Activated B cell treated with CpG ODN at 0.5 μM for 24 hours (primary cell): ENCODE measurements around the gene RAB11FIP4. TPM values are rescaled to one million over a fixed set of nuclear protein-coding genes. Genes with fewer than 3 reads are reported as not detected.

Experiments used
- ATAC-seq: fragments of 200-7000 bp; cut with Tn5 transposase; one replicate; pipeline ENCODE4 v1.10.0; 2021; ENCODE audit warnings: low read depth, mild to moderate bottlenecking, moderate library complexity
- CTCF ChIA-PET: fragments of 350-600 bp; sonication (Branson Sonifier 250); formaldehyde crosslinking; loops from one replicate; lab custom pipeline; 2021; ENCODE audit warnings: antibody characterized with exemption; lab: Charles Lee
- POLR2A ChIA-PET: fragments of 350-600 bp; sonication (Branson Sonifier 250); formaldehyde crosslinking; loops from one replicate; lab custom pipeline; 2021; ENCODE audit warnings: antibody characterized with exemption; lab: Charles Lee
- DNase-seq: peaks from one replicate; pipeline ENCODE4 v3.0.0; 2022
- H3K27ac Mint-ChIP-seq: one replicate; pipeline ENCODE4 v1.8.0; 2020; ENCODE audit warnings: mixed read lengths
- H3K27me3 Mint-ChIP-seq: one replicate; pipeline ENCODE4 v1.8.0; 2021; ENCODE audit warnings: mixed read lengths
- H3K36me3 Mint-ChIP-seq: one replicate; pipeline ENCODE4 v1.8.0; 2021; ENCODE audit warnings: low read depth, mixed read lengths
- H3K4me1 Mint-ChIP-seq: one replicate; pipeline ENCODE4 v1.8.0; 2021; ENCODE audit warnings: mixed read lengths
- H3K4me3 Mint-ChIP-seq: one replicate; pipeline ENCODE4 v1.8.0; 2020; ENCODE audit warnings: mild to moderate bottlenecking, mixed read lengths
- H3K9me3 Mint-ChIP-seq: one replicate; pipeline ENCODE4 v1.8.0; 2020; ENCODE audit warnings: mixed read lengths
- CTCF ChIP-seq: fragments of 200-600 bp; IDR thresholded peaks from one replicate; pipeline ENCODE4 v1.8.0; 2022; ENCODE audit warnings: antibody characterized with exemption, mild to moderate bottlenecking
- intact Hi-C: fragments of 100-400 bp; cut with micrococcal nuclease; formaldehyde crosslinking; loops from one replicate; pipeline ENCODE4 v1.15.1; 2024
- total RNA-seq: library from RNA; stranded (reverse); gene quantifications from 2 replicates; pipeline ENCODE4 v1.2.3, GENCODE V29; 2022

The RAB11FIP4 gene
- total RNA-seq, 1 donor from 2014 or later, result 43.2 TPM

- no peak for TF ChIP-seq CTCF
- ChIA-PET POLR2A (no interaction called here), CTCF (no interaction called here)
- no peak overlapping the region for H3K4me3 Mint-ChIP-seq
- DNase-seq, result no peak
- H3K27ac Mint-ChIP-seq, result no peak overlapping the region
- H3K9me3 Mint-ChIP-seq, result no peaks in the 10 kb centered on the region
- ATAC-seq, result no peak
- H3K27me3 Mint-ChIP-seq, result no peaks in the 10 kb centered on the region
- H3K36me3 Mint-ChIP-seq, result no peaks in the 10 kb centered on the region
- no peaks in the 10 kb centered on the region for H3K4me1 Mint-ChIP-seq
- intact Hi-C loops, result no loop called here
These were observed 52.6 kb downstream of the RAB11FIP4 start for GRCh38 chr17:31444026-31444425.

- ATAC-seq (no peak), DNase-seq (no peak)
- no peak for TF ChIP-seq CTCF
- H3K27me3 Mint-ChIP-seq, result no peaks in the 10 kb centered on the region
- peaks cover 7% of the 10 kb centered on the region for H3K4me1 Mint-ChIP-seq
- no peak overlapping the region for H3K4me3 Mint-ChIP-seq
- no peaks in the 10 kb centered on the region for H3K36me3 Mint-ChIP-seq
- intact Hi-C loops, result no loop called here
- CTCF ChIA-PET, result no interaction called here
- POLR2A ChIA-PET, result no interaction called here
- H3K27ac Mint-ChIP-seq, result no peak overlapping the region
- no peaks in the 10 kb centered on the region for H3K9me3 Mint-ChIP-seq
These were observed 54.9 kb downstream of the RAB11FIP4 start for GRCh38 chr17:31446195-31446967.

- H3K4me1 Mint-ChIP-seq, result peaks cover 17% of the 10 kb centered on the region
- H3K27me3 Mint-ChIP-seq, result no peaks in the 10 kb centered on the region
- ATAC-seq (no peak), DNase-seq (no peak)
- TF ChIP-seq CTCF, result no peak
- ChIA-PET CTCF (interaction anchor here (1.5 to 1.6 kb wide), 2 partner anchors 62 to 76 kb away, joined by 3 to 4 read pairs; no protein-coding TSS in a partner anchor), POLR2A (no interaction called here)
- no peak overlapping the region for H3K27ac Mint-ChIP-seq
- H3K4me3 Mint-ChIP-seq, result no peak overlapping the region
- no peaks in the 10 kb centered on the region for H3K36me3 Mint-ChIP-seq
- H3K9me3 Mint-ChIP-seq, result no peaks in the 10 kb centered on the region
- intact Hi-C loops, result no loop called here
These were observed 57.1 kb downstream of the RAB11FIP4 start for GRCh38 chr17:31448467-31449077.

GRCh38 chr17:31449111-31449510, 57.6 kb downstream of the RAB11FIP4 start:
- Mint-ChIP-seq H3K4me1 (peaks cover 17% of the 10 kb centered on the region), H3K9me3 (no peaks in the 10 kb centered on the region), H3K36me3 (no peaks in the 10 kb centered on the region), H3K27me3 (no peaks in the 10 kb centered on the region), H3K27ac (no peak overlapping the region), H3K4me3 (no peak overlapping the region)
- no peak for TF ChIP-seq CTCF
- ATAC-seq, result no peak
- ChIA-PET CTCF (interaction anchor here (1.5 to 1.6 kb wide), 2 partner anchors 61 to 75 kb away, joined by 3 to 4 read pairs; no protein-coding TSS in a partner anchor), POLR2A (no interaction called here)
- no peak for DNase-seq
- intact Hi-C loops, result no loop called here

- Mint-ChIP-seq H3K9me3 (no peaks in the 10 kb centered on the region), H3K27ac (no peak overlapping the region), H3K27me3 (no peaks in the 10 kb centered on the region), H3K4me1 (peaks cover 17% of the 10 kb centered on the region), H3K36me3 (no peaks in the 10 kb centered on the region), H3K4me3 (no peak overlapping the region)
- no peak for TF ChIP-seq CTCF
- POLR2A ChIA-PET, result interaction anchor here (0.6 kb wide), 1 partner anchor 150 kb away, joined by 4 read pairs; no protein-coding TSS in a partner anchor
- intact Hi-C loops, result loop anchor here (5.0 kb wide), 1 partner anchor 38 kb away; no protein-coding TSS in a partner anchor
- CTCF ChIA-PET, result interaction anchor here (1.5 kb wide), 1 partner anchor 75 kb away, joined by 3 read pairs; no protein-coding TSS in a partner anchor
- DNase-seq (no peak), ATAC-seq (no peak)
These were observed 58.3 kb downstream of the RAB11FIP4 start for GRCh38 chr17:31449746-31450145.
